Testis (tissue), 2 donors: Measurements from ENCODE around the gene FAXC.

ENCODE experiments used
- POLR2A ChIP-seq: fragments of 450-650 bp; IDR thresholded peaks from one replicate; pipeline ENCODE4 v1.6.1; 2017; ENCODE audit warnings: antibody characterized with exemption, mild to moderate bottlenecking, moderate library complexity
- TF ChIP-seq, protein P1 (sequence below), 3 experiments: fragments of 450-650 bp in 2 of 3; fragments of 200-600 bp in 1 of 3; sonication (generic) in 1 of 3; IDR thresholded peaks; one replicate each; pipeline ENCODE4 v1.5.1; 2016 to 2019; ENCODE audit warnings: antibody characterized with exemption in 3 of 3, mild to moderate bottlenecking in 2 of 3, moderate library complexity in 1 of 3

DNA sequence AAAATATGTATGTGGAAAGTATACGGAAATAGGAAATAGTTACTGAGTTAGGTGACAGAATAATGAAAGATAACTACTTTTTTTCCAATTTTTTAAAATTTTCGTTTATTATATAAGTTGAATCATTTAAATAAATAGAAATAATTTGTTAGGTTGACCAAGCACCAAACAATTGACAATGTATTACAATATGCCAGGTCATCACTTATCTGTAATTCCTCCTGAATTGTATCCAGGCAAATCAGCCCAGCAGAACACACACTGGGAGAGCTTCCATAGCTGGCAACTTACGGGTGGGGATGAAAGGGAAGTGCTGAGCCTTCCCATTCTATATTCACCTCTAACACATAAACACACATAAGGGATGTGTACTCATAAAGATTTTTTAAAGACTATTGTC is 40.7 kb downstream of the FAXC start:
- TF ChIP-seq, protein P1, sequence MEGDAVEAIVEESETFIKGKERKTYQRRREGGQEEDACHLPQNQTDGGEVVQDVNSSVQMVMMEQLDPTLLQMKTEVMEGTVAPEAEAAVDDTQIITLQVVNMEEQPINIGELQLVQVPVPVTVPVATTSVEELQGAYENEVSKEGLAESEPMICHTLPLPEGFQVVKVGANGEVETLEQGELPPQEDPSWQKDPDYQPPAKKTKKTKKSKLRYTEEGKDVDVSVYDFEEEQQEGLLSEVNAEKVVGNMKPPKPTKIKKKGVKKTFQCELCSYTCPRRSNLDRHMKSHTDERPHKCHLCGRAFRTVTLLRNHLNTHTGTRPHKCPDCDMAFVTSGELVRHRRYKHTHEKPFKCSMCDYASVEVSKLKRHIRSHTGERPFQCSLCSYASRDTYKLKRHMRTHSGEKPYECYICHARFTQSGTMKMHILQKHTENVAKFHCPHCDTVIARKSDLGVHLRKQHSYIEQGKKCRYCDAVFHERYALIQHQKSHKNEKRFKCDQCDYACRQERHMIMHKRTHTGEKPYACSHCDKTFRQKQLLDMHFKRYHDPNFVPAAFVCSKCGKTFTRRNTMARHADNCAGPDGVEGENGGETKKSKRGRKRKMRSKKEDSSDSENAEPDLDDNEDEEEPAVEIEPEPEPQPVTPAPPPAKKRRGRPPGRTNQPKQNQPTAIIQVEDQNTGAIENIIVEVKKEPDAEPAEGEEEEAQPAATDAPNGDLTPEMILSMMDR (IDR thresholded peaks at IDR 0.05) = no peak
- no peak for TF ChIP-seq POLR2A
